Testis (tissue), 3 donors: Measurements from ENCODE around the gene SLC39A9. TPM values are rescaled to one million over a fixed set of nuclear protein-coding genes. Genes with fewer than 3 reads are reported as not detected.

Source experiments
- DNase-seq: peaks from one replicate; pipeline ENCODE4 v3.0.0-alpha.2; 2019
- H3K27ac ChIP-seq, 2 donors: fragments of 200-600 bp; sonication (generic); one replicate each; pipeline ENCODE4 v1.5.1; 2019
- H3K27me3 ChIP-seq: fragments of 200-600 bp; sonication (generic); one replicate; pipeline ENCODE4 v1.5.1; 2019
- H3K36me3 ChIP-seq: fragments of 200-600 bp; sonication (generic); one replicate; pipeline ENCODE4 v1.5.1; 2017; ENCODE audit warnings: low read depth; ENCODE audit errors: missing control alignments
- H3K4me1 ChIP-seq: fragments of 200-600 bp; sonication (generic); one replicate; pipeline ENCODE4 v1.5.1; 2019
- H3K4me3 ChIP-seq, 2 donors: fragments of 200-600 bp; sonication (generic); one replicate each; pipeline ENCODE4 v1.5.1; 2017 to 2019
- H3K9me3 ChIP-seq: fragments of 200-600 bp; sonication (generic); one replicate; pipeline ENCODE4 v1.5.1; 2017
- POLR2A ChIP-seq: fragments of 450-650 bp; IDR thresholded peaks from one replicate; pipeline ENCODE4 v1.6.1; 2017; ENCODE audit warnings: antibody characterized with exemption, mild to moderate bottlenecking, moderate library complexity
- WGBS, 2 donors: methylation state at CpG; one replicate each; pipeline ENCODE4 v1.1.5; 2018; 5-methylcytosine and 5-hydroxymethylcytosine counted together
- intact Hi-C: fragments of 100-400 bp; cut with DNase I; formaldehyde crosslinking; loops from one replicate; pipeline ENCODE4 v1.15.1; 2023; ENCODE audit warnings: low total_unique reads
- polyA plus RNA-seq: library from polyadenylated mRNA; stranded (reverse); fragments of 350-450 nt; fragmentation: Illumina TruSeq; extraction: RNeasy Lipid Tissue Mini Kit (QIAGEN cat#74804); gene quantifications from one replicate; pipeline ENCODE4 v1.2.3, GENCODE V29; 2014; ENCODE audit warnings: low read depth, low replicate concordance; ENCODE audit not compliant: insufficient read depth
- total RNA-seq, 2 donors: library from RNA; depleted of rRNA; stranded (reverse); fragments of >200 nt; gene quantifications; one replicate each; pipeline ENCODE4 v1.2.3, GENCODE V29; 2016
- TF ChIP-seq, protein P1 (sequence below), 3 experiments: fragments of 450-650 bp in 2 of 3; fragments of 200-600 bp in 1 of 3; sonication (generic) in 1 of 3; IDR thresholded peaks; one replicate each; pipeline ENCODE4 v1.5.1; 2016 to 2019; ENCODE audit warnings: antibody characterized with exemption in 3 of 3, mild to moderate bottlenecking in 2 of 3, moderate library complexity in 1 of 3

The SLC39A9 gene
- total and polyA plus RNA-seq, 3 donors from 2014 or later: 38.0 to 73.3 (median 59.9) TPM

DNA sequence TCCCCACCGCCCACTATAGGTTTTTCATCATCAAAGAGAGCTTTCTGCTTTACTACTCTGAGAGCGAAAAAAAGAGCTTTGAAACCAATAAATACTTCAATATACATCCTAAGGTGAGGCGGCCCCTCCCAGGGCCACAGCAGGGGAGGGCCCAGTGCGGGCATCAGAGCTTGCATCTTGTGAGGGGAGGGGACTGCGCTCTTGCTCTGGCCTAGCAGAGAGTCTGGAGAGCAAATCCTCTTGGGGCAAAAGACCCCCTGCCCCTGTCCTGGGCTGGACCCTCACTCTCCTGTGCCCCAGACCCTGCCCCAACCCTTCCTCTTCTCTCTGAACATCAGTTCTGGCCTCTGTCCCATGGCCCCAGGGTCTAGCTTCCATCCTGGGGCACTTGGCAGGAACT, 101.6 kb downstream of the SLC39A9 start:
- Histone ChIP-seq H3K27ac (no peak overlapping the region), H3K4me3 (no peak overlapping the region), H3K27me3 (no peaks in the 10 kb centered on the region), H3K4me1 (no peaks in the 10 kb centered on the region), H3K9me3 (no peaks in the 10 kb centered on the region), H3K36me3 (no peaks in the 10 kb centered on the region)
- DNase-seq: no peak
- no peak for TF ChIP-seq POLR2A
- TF ChIP-seq, protein P1, sequence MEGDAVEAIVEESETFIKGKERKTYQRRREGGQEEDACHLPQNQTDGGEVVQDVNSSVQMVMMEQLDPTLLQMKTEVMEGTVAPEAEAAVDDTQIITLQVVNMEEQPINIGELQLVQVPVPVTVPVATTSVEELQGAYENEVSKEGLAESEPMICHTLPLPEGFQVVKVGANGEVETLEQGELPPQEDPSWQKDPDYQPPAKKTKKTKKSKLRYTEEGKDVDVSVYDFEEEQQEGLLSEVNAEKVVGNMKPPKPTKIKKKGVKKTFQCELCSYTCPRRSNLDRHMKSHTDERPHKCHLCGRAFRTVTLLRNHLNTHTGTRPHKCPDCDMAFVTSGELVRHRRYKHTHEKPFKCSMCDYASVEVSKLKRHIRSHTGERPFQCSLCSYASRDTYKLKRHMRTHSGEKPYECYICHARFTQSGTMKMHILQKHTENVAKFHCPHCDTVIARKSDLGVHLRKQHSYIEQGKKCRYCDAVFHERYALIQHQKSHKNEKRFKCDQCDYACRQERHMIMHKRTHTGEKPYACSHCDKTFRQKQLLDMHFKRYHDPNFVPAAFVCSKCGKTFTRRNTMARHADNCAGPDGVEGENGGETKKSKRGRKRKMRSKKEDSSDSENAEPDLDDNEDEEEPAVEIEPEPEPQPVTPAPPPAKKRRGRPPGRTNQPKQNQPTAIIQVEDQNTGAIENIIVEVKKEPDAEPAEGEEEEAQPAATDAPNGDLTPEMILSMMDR (IDR thresholded peaks at IDR 0.05): no peak
- WGBS, 2 donors: 92 to 96% methylated on average over 5 of the region's 5 CpGs
- intact Hi-C loops: no loop called here

DNA sequence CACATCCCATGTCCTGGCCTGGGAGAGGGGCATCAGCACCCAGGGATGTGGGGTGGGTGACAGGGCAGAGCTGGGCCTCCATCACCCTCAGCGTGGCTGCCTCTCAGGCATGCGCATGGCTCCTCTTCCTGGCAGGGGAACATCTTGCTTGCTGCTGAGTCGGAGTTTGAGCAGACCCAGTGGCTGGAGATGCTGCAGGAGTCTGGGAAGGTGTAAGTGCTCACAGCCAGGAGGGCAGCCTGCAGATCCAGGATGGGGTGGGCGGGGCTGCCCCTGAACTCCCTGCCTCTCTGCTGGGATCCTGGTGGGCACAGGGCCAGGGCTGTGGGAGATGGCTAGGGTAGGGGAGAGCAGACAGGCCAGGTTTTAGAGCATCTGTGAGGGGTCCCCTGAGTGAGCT, 102.2 kb downstream of the SLC39A9 start:
- Histone ChIP-seq H3K9me3 (no peaks in the 10 kb centered on the region), H3K27ac (no peak overlapping the region), H3K4me1 (no peaks in the 10 kb centered on the region), H3K36me3 (no peaks in the 10 kb centered on the region), H3K27me3 (no peaks in the 10 kb centered on the region), H3K4me3 (no peak overlapping the region)
- intact Hi-C loops: no loop called here
- DNase-seq: no peak
- WGBS, 2 donors: 100% methylated on average over 1 to 4 of the region's 4 CpGs
- TF ChIP-seq POLR2A: no peak
- TF ChIP-seq, protein P1 (IDR thresholded peaks at IDR 0.05): no peak

DNA sequence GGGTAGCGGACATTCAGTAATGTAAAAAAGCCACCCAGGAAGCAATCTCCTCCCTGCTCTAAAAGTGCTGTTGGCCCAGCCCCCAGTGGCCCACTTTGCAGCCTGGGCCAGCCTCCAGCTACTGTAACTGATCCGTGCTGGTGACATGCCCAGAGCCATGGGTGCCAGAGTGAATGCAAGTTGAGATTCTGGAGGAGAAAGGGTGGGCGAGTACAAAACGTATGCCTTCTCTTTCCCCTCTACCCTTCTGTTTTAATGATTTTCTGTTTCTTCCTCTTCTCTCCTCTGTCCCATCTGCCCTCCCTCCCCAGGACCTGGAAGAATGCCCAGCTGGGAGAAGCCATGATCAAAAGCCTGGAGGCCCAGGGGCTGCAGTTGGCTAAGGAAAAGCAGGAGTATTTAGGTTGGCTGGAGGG, 102.9 kb downstream of the SLC39A9 start:
- 24 to 31% methylated on average over 3 to 4 of the region's 4 CpGs for WGBS, 2 donors
- H3K4me3 ChIP-seq: no peak overlapping the region
- H3K36me3 ChIP-seq: no peaks in the 10 kb centered on the region
- H3K27me3 ChIP-seq: no peaks in the 10 kb centered on the region
- peak; percentile 61 for DNase-seq
- intact Hi-C loops: no loop called here
- no peak for TF ChIP-seq POLR2A
- TF ChIP-seq, protein P1 (IDR thresholded peaks at IDR 0.05): no peak
- no peaks in the 10 kb centered on the region for H3K4me1 ChIP-seq
- H3K27ac ChIP-seq: no peak overlapping the region
- H3K9me3 ChIP-seq: no peaks in the 10 kb centered on the region

DNA sequence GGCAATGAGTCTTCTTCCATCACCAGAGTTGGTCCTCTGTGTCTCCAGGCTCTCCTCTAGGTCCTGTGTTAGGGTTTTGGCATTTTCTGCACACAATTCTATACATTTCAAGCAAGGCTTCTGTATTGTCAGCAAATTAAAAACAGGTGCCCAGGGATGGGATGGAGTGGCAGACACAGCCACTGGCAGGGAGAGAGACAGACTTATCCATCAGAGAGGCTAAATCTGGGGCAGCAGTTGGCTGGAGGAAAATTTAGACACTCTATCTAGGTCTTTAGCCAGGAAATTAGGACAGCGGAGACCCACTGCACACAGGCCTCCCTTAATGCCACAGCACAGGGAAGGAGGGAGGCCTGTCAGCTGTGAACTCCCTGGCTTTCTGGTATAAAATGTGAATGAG, 106.3 kb downstream of the SLC39A9 start:
- no peaks in the 10 kb centered on the region for H3K4me1 ChIP-seq
- no peaks in the 10 kb centered on the region for H3K27me3 ChIP-seq
- no peaks in the 10 kb centered on the region for H3K9me3 ChIP-seq
- no peak overlapping the region for H3K4me3 ChIP-seq
- intact Hi-C loops: no loop called here
- TF ChIP-seq, protein P1 (IDR thresholded peaks at IDR 0.05): no peak
- no peak for TF ChIP-seq POLR2A
- no peak for DNase-seq
- WGBS, 2 donors: 89 to 100% methylated on average over 1 of the region's 1 CpG
- no peaks in the 10 kb centered on the region for H3K36me3 ChIP-seq
- H3K27ac ChIP-seq: no peak overlapping the region

DNA sequence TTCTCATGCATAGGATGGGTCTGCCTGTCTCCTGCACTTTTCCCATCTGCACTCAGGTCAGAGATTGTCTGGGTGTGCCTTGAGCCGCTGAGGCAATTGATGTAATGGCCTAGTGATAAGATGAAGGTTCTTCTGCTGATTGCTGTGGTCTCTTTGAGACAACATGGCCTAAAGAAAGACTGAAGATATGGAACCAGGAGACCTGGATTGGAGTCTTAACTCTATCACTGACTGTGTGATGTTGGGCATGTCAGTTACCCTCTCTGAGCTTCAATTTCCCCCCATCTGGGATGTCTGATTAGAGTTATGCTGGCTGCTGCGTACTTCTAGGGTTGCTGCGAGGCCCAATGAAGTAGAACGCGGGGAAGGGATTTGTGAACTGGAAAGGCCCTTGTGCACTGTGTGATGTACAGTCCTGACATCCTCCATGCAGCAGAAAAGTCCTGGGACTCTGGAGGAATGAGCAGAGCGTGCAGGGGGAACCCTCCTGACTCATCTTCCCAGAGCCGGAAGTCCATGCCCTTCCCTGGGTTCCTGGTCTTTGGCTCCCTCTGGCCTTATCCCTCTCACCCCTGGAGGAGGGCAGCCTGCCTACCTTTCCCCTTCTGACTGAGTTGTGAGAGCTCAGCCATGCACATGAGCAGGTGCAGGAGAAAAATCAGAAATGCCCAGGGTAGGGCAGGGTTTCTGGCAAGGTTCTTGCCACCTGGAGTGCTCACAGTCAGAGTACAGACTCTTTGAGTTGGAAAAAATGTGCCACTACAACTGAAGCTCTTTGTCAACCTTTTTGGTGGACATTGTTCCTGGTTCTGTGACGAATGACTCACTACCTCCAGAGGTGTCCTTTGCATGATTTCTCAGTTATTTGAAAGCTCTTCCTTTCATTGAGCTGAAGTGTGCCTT, 107.1 kb downstream of the SLC39A9 start:
- no peak overlapping the region for H3K4me3 ChIP-seq
- no peaks in the 10 kb centered on the region for H3K27me3 ChIP-seq
- 91 to 92% methylated on average over 8 of the region's 8 CpGs for WGBS, 2 donors
- no peak overlapping the region for H3K27ac ChIP-seq
- no peak for TF ChIP-seq POLR2A
- H3K36me3 ChIP-seq: no peaks in the 10 kb centered on the region
- H3K9me3 ChIP-seq: no peaks in the 10 kb centered on the region
- intact Hi-C loops: no loop called here
- DNase-seq: no peak
- H3K4me1 ChIP-seq: no peaks in the 10 kb centered on the region
